Activated naive CD8-positive, alpha-beta T cell (primary cell): ENCODE data around the gene ZNF277.
"Not testable (repeated sequence)": the region's sequence is repeated elsewhere in the genome, so short reads cannot be mapped to it uniquely, and the experiment has no call there.

ENCODE experiments used
- H3K27ac Mint-ChIP-seq: one replicate; pipeline ENCODE4 v1.8.0; 2021; ENCODE audit warnings: mixed read lengths
- H3K27me3 Mint-ChIP-seq: one replicate; pipeline ENCODE4 v1.8.0; 2021; ENCODE audit warnings: mixed read lengths
- H3K36me3 Mint-ChIP-seq: one replicate; pipeline ENCODE4 v1.8.0; 2021; ENCODE audit warnings: mixed read lengths
- H3K4me1 Mint-ChIP-seq: one replicate; pipeline ENCODE4 v1.8.0; 2021; ENCODE audit warnings: low read depth, mixed read lengths
- H3K4me3 Mint-ChIP-seq: one replicate; pipeline ENCODE4 v1.8.0; 2021; ENCODE audit warnings: mild to moderate bottlenecking, mixed read lengths
- H3K9me3 Mint-ChIP-seq: one replicate; pipeline ENCODE4 v1.8.0; 2021; ENCODE audit warnings: low read depth, mixed read lengths

ZNF277 gene

GRCh38 chr7:112298543-112299100 lies 92.1 kb downstream of the ZNF277 start:
- no peaks in the 10 kb centered on the region for H3K9me3 Mint-ChIP-seq
- no peaks in the 10 kb centered on the region for H3K27me3 Mint-ChIP-seq
- peaks cover 17% of the 10 kb centered on the region for H3K4me1 Mint-ChIP-seq
- peaks cover 18% of the 10 kb centered on the region for H3K36me3 Mint-ChIP-seq
- no peak overlapping the region for H3K27ac Mint-ChIP-seq
- H3K4me3 Mint-ChIP-seq = no peak overlapping the region

- Mint-ChIP-seq H3K4me1 (peaks cover 17% of the 10 kb centered on the region), H3K4me3 (no peak overlapping the region), H3K36me3 (peaks cover 14% of the 10 kb centered on the region), H3K27ac (no peak overlapping the region), H3K9me3 (no peaks in the 10 kb centered on the region), H3K27me3 (no peaks in the 10 kb centered on the region)
These were observed 93.6 kb downstream of the ZNF277 start for GRCh38 chr7:112300072-112300471.

GRCh38 chr7:112300831-112301407 lies 94.4 kb downstream of the ZNF277 start:
- H3K27ac Mint-ChIP-seq = no peak overlapping the region

GRCh38 chr7:112302566-112302965 lies 96.1 kb downstream of the ZNF277 start:
- Mint-ChIP-seq H3K27ac (no peak overlapping the region), H3K9me3 (no peaks in the 10 kb centered on the region), H3K4me1 (peaks cover 17% of the 10 kb centered on the region), H3K36me3 (peaks cover 18% of the 10 kb centered on the region), H3K27me3 (no peaks in the 10 kb centered on the region), H3K4me3 (no peak overlapping the region)

More at GRCh38 chr7:112300831-112301407, 94.4 kb downstream of the ZNF277 start:
- Mint-ChIP-seq H3K36me3 (peaks cover 18% of the 10 kb centered on the region), H3K4me3 (no peak overlapping the region), H3K4me1 (peaks cover 17% of the 10 kb centered on the region), H3K9me3 (no peaks in the 10 kb centered on the region), H3K27me3 (no peaks in the 10 kb centered on the region)

GRCh38 chr7:112306903-112307302 lies 100.4 kb downstream of the ZNF277 start:
- H3K27me3 Mint-ChIP-seq = no peaks in the 10 kb centered on the region
- H3K9me3 Mint-ChIP-seq = peaks cover 4% of the 10 kb centered on the region
- peaks cover 9% of the 10 kb centered on the region for H3K4me1 Mint-ChIP-seq
- no peak overlapping the region for H3K27ac Mint-ChIP-seq
- no peak overlapping the region for H3K4me3 Mint-ChIP-seq
- peaks cover 30% of the 10 kb centered on the region for H3K36me3 Mint-ChIP-seq

GRCh38 chr7:112307506-112307905 lies 101.0 kb downstream of the ZNF277 start:
- Mint-ChIP-seq H3K4me1 (peaks cover 3% of the 10 kb centered on the region), H3K9me3 (peaks cover 4% of the 10 kb centered on the region), H3K4me3 (no peak overlapping the region), H3K27me3 (no peaks in the 10 kb centered on the region), H3K27ac (no peak overlapping the region), H3K36me3 (peaks cover 30% of the 10 kb centered on the region)

GRCh38 chr7:112308974-112309373 lies 102.5 kb downstream of the ZNF277 start:
- peaks cover 33% of the 10 kb centered on the region for H3K36me3 Mint-ChIP-seq
- no peaks in the 10 kb centered on the region for H3K27me3 Mint-ChIP-seq
- H3K4me3 Mint-ChIP-seq = no peak overlapping the region

GRCh38 chr7:112316803-112317202 lies 110.3 kb downstream of the ZNF277 start:
- H3K4me3 Mint-ChIP-seq, H3K27ac Mint-ChIP-seq, H3K27me3 Mint-ChIP-seq, H3K4me1 Mint-ChIP-seq: not testable (repeated sequence)
- Mint-ChIP-seq H3K36me3 (peaks cover 53% of the 10 kb centered on the region), H3K9me3 (peaks cover 17% of the 10 kb centered on the region)

More at GRCh38 chr7:112308974-112309373, 102.5 kb downstream of the ZNF277 start:
- H3K27ac Mint-ChIP-seq = no peak overlapping the region
- H3K9me3 Mint-ChIP-seq = peaks cover 4% of the 10 kb centered on the region
- H3K4me1 Mint-ChIP-seq = no peaks in the 10 kb centered on the region

- no peak overlapping the region for H3K27ac Mint-ChIP-seq
- no peaks in the 10 kb centered on the region for H3K27me3 Mint-ChIP-seq
- H3K36me3 Mint-ChIP-seq = peaks cover 45% of the 10 kb centered on the region
- H3K9me3 Mint-ChIP-seq = peaks cover 12% of the 10 kb centered on the region
- no peaks in the 10 kb centered on the region for H3K4me1 Mint-ChIP-seq
- H3K4me3 Mint-ChIP-seq = no peak overlapping the region
These were observed 115.6 kb downstream of the ZNF277 start for GRCh38 chr7:112322070-112322469.

- H3K27ac Mint-ChIP-seq = no peak overlapping the region
These were observed 121.1 kb downstream of the ZNF277 start for GRCh38 chr7:112327566-112327965.

GRCh38 chr7:112331492-112331891 lies 125.0 kb downstream of the ZNF277 start:
- Mint-ChIP-seq H3K27ac (no peak overlapping the region), H3K4me3 (no peak overlapping the region), H3K27me3 (no peaks in the 10 kb centered on the region), H3K4me1 (no peaks in the 10 kb centered on the region), H3K36me3 (peaks cover 30% of the 10 kb centered on the region), H3K9me3 (no peaks in the 10 kb centered on the region)

More at GRCh38 chr7:112327566-112327965, 121.1 kb downstream of the ZNF277 start:
- H3K4me3 Mint-ChIP-seq = no peak overlapping the region
- no peaks in the 10 kb centered on the region for H3K9me3 Mint-ChIP-seq
- H3K27me3 Mint-ChIP-seq = no peaks in the 10 kb centered on the region
- peaks cover 26% of the 10 kb centered on the region for H3K36me3 Mint-ChIP-seq
- H3K4me1 Mint-ChIP-seq = no peaks in the 10 kb centered on the region

- no peak overlapping the region for H3K27ac Mint-ChIP-seq
- no peaks in the 10 kb centered on the region for H3K9me3 Mint-ChIP-seq
- no peaks in the 10 kb centered on the region for H3K4me1 Mint-ChIP-seq
- no peaks in the 10 kb centered on the region for H3K27me3 Mint-ChIP-seq
- H3K4me3 Mint-ChIP-seq = no peak overlapping the region
- peaks cover 37% of the 10 kb centered on the region for H3K36me3 Mint-ChIP-seq
These were observed 127.9 kb downstream of the ZNF277 start for GRCh38 chr7:112334366-112334765.

GRCh38 chr7:112336261-112336660 lies 129.8 kb downstream of the ZNF277 start:
- Mint-ChIP-seq H3K27me3 (no peaks in the 10 kb centered on the region), H3K4me3 (no peak overlapping the region), H3K9me3 (no peaks in the 10 kb centered on the region), H3K36me3 (peaks cover 35% of the 10 kb centered on the region), H3K4me1 (no peaks in the 10 kb centered on the region), H3K27ac (no peak overlapping the region)

- no peaks in the 10 kb centered on the region for H3K9me3 Mint-ChIP-seq
- no peaks in the 10 kb centered on the region for H3K4me1 Mint-ChIP-seq
- H3K27ac Mint-ChIP-seq = no peak overlapping the region
- H3K27me3 Mint-ChIP-seq = no peaks in the 10 kb centered on the region
- no peak overlapping the region for H3K4me3 Mint-ChIP-seq
- H3K36me3 Mint-ChIP-seq = peaks cover 37% of the 10 kb centered on the region
These were observed 130.6 kb downstream of the ZNF277 start for GRCh38 chr7:112336936-112337576.

- H3K27ac Mint-ChIP-seq = no peak overlapping the region
- H3K36me3 Mint-ChIP-seq = peaks cover 42% of the 10 kb centered on the region
- no peaks in the 10 kb centered on the region for H3K4me1 Mint-ChIP-seq
- H3K27me3 Mint-ChIP-seq = no peaks in the 10 kb centered on the region
- no peaks in the 10 kb centered on the region for H3K9me3 Mint-ChIP-seq
- H3K4me3 Mint-ChIP-seq = no peak overlapping the region
These were observed 131.4 kb downstream of the ZNF277 start for GRCh38 chr7:112337892-112338291.
